Choroid plexus epithelial cell (primary cell): Measurements from ENCODE around the gene GAS5.
"Not testable (repeated sequence)": the region's sequence is repeated elsewhere in the genome, so short reads cannot be mapped to it uniquely, and the experiment has no call there.

ENCODE experiments used
- DNase-seq: peaks from one replicate; pipeline ENCODE4 v3.0.0-alpha.2; 2010; ENCODE audit warnings: low read depth
- H3K4me3 ChIP-seq: 2 replicates; pipeline ENCODE4 v1.5.1; 2011; ENCODE audit warnings: low read depth, mild to moderate bottlenecking, control low read depth, low read length, moderate library complexity
- TF ChIP-seq, protein P1 (sequence below): conservative IDR thresholded peaks from 2 replicates; pipeline ENCODE4 v1.5.1; 2011; ENCODE audit warnings: low read depth, mild to moderate bottlenecking, control low read depth, inconsistent platforms, low read length, moderate library complexity

The GAS5 gene

GRCh38 chr1:173887627-173888026 is 19.8 kb upstream of the GAS5 start:
- no peak overlapping the region for H3K4me3 ChIP-seq
- TF ChIP-seq, protein P1, sequence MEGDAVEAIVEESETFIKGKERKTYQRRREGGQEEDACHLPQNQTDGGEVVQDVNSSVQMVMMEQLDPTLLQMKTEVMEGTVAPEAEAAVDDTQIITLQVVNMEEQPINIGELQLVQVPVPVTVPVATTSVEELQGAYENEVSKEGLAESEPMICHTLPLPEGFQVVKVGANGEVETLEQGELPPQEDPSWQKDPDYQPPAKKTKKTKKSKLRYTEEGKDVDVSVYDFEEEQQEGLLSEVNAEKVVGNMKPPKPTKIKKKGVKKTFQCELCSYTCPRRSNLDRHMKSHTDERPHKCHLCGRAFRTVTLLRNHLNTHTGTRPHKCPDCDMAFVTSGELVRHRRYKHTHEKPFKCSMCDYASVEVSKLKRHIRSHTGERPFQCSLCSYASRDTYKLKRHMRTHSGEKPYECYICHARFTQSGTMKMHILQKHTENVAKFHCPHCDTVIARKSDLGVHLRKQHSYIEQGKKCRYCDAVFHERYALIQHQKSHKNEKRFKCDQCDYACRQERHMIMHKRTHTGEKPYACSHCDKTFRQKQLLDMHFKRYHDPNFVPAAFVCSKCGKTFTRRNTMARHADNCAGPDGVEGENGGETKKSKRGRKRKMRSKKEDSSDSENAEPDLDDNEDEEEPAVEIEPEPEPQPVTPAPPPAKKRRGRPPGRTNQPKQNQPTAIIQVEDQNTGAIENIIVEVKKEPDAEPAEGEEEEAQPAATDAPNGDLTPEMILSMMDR = no peak
- no peak for DNase-seq

DNA sequence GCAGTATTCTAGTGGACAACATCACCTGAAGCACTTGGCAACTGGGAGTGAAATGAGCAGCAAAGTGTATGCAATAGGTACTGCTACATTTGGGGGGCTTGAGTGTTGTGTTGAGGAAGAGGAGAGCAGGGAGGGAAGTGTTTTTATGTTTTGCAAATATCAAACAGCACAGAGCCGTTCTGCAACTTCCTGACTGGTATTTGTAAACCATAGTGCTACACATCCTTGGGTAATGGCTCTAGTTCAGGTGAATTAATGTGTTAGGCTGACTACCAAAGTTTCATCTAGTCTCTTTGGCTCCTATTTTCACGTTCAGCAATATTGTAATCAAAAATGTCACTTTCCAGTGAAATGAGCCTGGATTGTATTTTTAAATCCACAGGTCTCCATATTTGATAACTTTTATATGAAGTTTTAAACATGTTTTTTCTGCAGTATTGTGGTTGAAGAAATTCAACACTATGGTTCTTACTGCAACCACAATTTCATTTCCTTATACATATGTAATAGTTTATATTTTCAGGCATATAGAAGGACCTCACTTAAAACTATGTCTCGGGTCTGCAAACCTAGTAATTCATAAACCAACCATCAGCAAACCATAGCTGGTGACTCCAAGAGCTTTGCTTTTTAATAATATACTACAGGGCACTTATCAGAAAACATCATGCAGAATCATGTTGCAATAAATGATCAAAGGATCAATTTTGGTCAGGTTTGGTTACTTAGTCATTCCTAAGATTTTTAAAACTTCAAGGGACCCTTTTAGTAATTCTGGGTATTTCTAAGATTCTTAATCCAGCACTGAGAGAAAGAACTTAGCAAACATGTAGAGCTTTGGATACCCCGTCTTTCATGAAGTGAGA is 19.2 kb upstream of the GAS5 start:
- TF ChIP-seq, protein P1 = no peak
- DNase-seq = no peak
- H3K4me3 ChIP-seq = no peak overlapping the region

DNA sequence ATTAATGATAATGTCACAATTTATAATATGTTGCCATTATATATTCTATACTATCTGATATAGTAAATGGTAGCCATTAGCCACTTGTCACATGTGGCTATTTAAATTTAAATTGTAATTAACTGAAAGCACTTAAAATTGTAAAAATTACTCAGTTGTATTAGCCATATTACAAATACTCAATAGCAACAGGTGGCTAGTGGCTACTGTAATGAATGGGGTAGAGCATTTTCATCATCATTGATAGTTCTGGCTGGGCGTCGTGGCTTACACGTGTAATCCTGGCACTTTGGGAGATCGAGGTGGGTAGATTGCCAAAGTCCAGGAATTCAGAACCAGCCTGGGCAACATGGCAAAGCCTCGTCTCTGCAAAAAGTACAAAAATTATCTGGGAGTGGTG is 16.9 kb upstream of the GAS5 start:
- H3K4me3 ChIP-seq = no peak overlapping the region
- TF ChIP-seq, protein P1 = no peak
- DNase-seq = no peak

GRCh38 chr1:173881117-173881516 is 13.3 kb upstream of the GAS5 start:
- DNase-seq, H3K4me3 ChIP-seq: not testable (repeated sequence)

DNA sequence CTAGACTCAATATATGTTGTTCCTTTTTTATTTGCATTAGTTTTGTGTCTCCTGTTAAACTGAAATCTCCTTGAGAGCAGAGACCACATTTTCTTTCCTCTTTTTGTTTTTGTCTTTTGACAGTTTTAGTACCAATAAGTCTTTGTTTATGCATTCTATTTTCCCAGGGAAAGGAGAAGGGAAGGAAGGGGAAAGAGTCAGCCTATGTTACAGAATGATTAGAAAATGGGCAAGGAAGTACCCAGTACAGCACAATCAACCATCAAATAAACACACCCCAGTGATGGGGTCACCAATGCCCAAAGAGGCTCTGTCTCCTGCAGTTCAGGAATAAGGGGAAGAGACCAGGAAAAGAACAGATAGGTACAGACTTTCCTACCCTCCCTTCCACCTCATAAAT is 10.5 kb upstream of the GAS5 start:
- H3K4me3 ChIP-seq = no peak overlapping the region
- no peak for DNase-seq
- TF ChIP-seq, protein P1 = no peak

DNA sequence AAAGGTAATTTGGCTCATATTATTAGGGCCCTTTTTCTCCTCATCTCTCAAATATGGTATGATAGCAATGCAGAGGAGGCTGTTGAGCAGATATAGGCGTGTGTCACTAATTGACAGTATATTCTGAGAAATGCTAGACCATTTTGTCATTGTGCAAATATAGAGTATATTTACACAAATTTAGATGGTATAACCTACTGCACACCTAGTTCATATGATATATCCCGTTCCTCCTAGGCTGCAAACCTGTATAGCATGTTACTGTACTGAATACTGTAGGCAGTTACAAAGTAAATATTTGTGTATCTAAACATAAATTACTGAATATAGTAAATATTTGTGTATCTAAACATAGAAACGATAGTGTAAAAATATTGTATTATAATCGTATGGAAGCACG is 8.9 kb upstream of the GAS5 start:
- no peak overlapping the region for H3K4me3 ChIP-seq
- DNase-seq = no peak
- TF ChIP-seq, protein P1 = no peak

DNA sequence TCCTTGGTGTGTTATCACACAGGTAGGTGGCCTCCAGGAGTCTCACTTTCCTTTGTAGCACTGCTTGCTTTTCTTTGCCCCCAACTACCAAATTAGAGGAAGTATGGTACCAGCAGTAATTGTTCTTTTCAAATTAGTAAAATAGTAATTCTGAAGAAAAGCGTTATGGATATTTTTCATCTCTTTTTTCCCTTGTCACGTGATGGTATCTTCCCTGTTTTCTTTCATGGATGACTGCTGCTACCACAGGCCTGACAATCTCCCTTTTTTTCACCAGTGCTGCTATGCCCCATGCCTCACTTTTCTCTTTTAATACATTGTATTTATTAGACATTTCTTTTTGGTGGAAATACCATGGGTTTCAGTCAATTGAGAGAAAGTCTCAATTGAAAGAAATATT is 3.7 kb upstream of the GAS5 start:
- no peak for DNase-seq
- H3K4me3 ChIP-seq = no peak overlapping the region
- TF ChIP-seq, protein P1 = no peak
